ENCODE measurements around the gene FAM13A. TPM values are rescaled to one million over a fixed set of nuclear protein-coding genes. Genes with fewer than 3 reads are reported as not detected.
A peak's percentile ranks its signal among the peaks of the same experiment; 100 is the strongest.

The FAM13A gene
- total RNA-seq, 3 donors from 2014 or later: 55.7 to 170 (median 118) TPM

- H3K9me3 ChIP-seq: no peaks in the 10 kb centered on the region
- peak in 1 of 2 donors; percentile 33 for DNase-seq (ENCODE audit: low spot score in 2 of 2)
- peak overlapping the region; percentile 75 to 78 for H3K27ac ChIP-seq
- H3K4me3 ChIP-seq: peak overlapping the region in 2 of 3 donors; percentile 14 to 34
- intact Hi-C loops (cut with DNase I; ENCODE audit: low total_unique reads): no loop called here
- peaks cover 0 to 25% of the 10 kb centered on the region in 2 donors for H3K4me1 ChIP-seq
- TF ChIP-seq POLR2A (IDR thresholded peaks at IDR 0.05): no peak
- no peak for TF ChIP-seq CTCF (IDR thresholded peaks at IDR 0.05)
- peak in 1 of 3 donors; percentile 20 for TF ChIP-seq POLR2AphosphoS5 (IDR thresholded peaks at IDR 0.05)
- H3K27me3 ChIP-seq: no peaks in the 10 kb centered on the region
- no peaks in the 10 kb centered on the region for H3K36me3 ChIP-seq
Measured at GRCh38 chr4:88737307-88737941, 319.6 kb downstream of the FAM13A start.

- Histone ChIP-seq H3K4me3 (no peak overlapping the region), H3K4me1 (peaks cover 0 to 25% of the 10 kb centered on the region in 2 donors), H3K36me3 (no peaks in the 10 kb centered on the region), H3K27ac (peak overlapping the region; percentile 22 to 62), H3K27me3 (no peaks in the 10 kb centered on the region), H3K9me3 (no peaks in the 10 kb centered on the region)
- DNase-seq (ENCODE audit: low spot score in 2 of 2): no peak
- intact Hi-C loops (cut with DNase I; ENCODE audit: low total_unique reads): no loop called here
- TF ChIP-seq POLR2AphosphoS5 (IDR thresholded peaks at IDR 0.05): no peak
- no peak for TF ChIP-seq CTCF (IDR thresholded peaks at IDR 0.05)
Measured at GRCh38 chr4:88736264-88736663, 320.7 kb downstream of the FAM13A start.

GRCh38 chr4:88735564-88735963, 321.4 kb downstream of the FAM13A start:
- TF ChIP-seq POLR2AphosphoS5 (IDR thresholded peaks at IDR 0.05): no peak
- TF ChIP-seq POLR2A (IDR thresholded peaks at IDR 0.05): no peak
- TF ChIP-seq CTCF (IDR thresholded peaks at IDR 0.05): no peak

GRCh38 chr4:88734403-88734949, 322.5 kb downstream of the FAM13A start:
- peaks cover 0 to 25% of the 10 kb centered on the region in 2 donors for H3K4me1 ChIP-seq
- no peaks in the 10 kb centered on the region for H3K9me3 ChIP-seq
- intact Hi-C loops (cut with DNase I; ENCODE audit: low total_unique reads): no loop called here
- H3K27me3 ChIP-seq: no peaks in the 10 kb centered on the region
- TF ChIP-seq POLR2A (IDR thresholded peaks at IDR 0.05) (no peak), CTCF (IDR thresholded peaks at IDR 0.05) (no peak), POLR2AphosphoS5 (IDR thresholded peaks at IDR 0.05) (no peak)
- DNase-seq (ENCODE audit: low spot score in 2 of 2): no peak
- no peak overlapping the region for H3K4me3 ChIP-seq
- peaks cover 3% of the 10 kb centered on the region for H3K36me3 ChIP-seq
- peak overlapping the region; percentile 33 to 52 for H3K27ac ChIP-seq

More at GRCh38 chr4:88735564-88735963, 321.4 kb downstream of the FAM13A start:
- Histone ChIP-seq H3K36me3 (no peaks in the 10 kb centered on the region), H3K27me3 (no peaks in the 10 kb centered on the region), H3K27ac (peak overlapping the region; percentile 33 to 52), H3K4me3 (no peak overlapping the region), H3K4me1 (peaks cover 0 to 25% of the 10 kb centered on the region in 2 donors), H3K9me3 (no peaks in the 10 kb centered on the region)
- intact Hi-C loops (cut with DNase I; ENCODE audit: low total_unique reads): no loop called here
- no peak for DNase-seq (ENCODE audit: low spot score in 2 of 2)

GRCh38 chr4:88732714-88733368, 324.1 kb downstream of the FAM13A start:
- intact Hi-C loops (cut with DNase I; ENCODE audit: low total_unique reads): no loop called here
- Histone ChIP-seq H3K36me3 (peaks cover 9% of the 10 kb centered on the region), H3K27me3 (no peaks in the 10 kb centered on the region), H3K4me1 (peaks cover 0 to 16% of the 10 kb centered on the region in 2 donors), H3K4me3 (no peak overlapping the region), H3K27ac (no peak overlapping the region), H3K9me3 (no peaks in the 10 kb centered on the region)
- no peak for TF ChIP-seq CTCF (IDR thresholded peaks at IDR 0.05)
- TF ChIP-seq POLR2AphosphoS5 (IDR thresholded peaks at IDR 0.05): no peak
- TF ChIP-seq POLR2A (IDR thresholded peaks at IDR 0.05): no peak
- no peak for DNase-seq (ENCODE audit: low spot score in 2 of 2)

Measured in breast epithelium (tissue), 4 donors.